ENCODE results near the gene ATG9A. TPM values are rescaled to one million over a fixed set of nuclear protein-coding genes. Genes with fewer than 3 reads are reported as not detected.

The ATG9A gene
- total and polyA plus RNA-seq, 2 of the 8 experiments (the other 6 are each of a cell fraction or from before 2014, with no cell fraction given) = 43.6 to 66.8 TPM

DNA sequence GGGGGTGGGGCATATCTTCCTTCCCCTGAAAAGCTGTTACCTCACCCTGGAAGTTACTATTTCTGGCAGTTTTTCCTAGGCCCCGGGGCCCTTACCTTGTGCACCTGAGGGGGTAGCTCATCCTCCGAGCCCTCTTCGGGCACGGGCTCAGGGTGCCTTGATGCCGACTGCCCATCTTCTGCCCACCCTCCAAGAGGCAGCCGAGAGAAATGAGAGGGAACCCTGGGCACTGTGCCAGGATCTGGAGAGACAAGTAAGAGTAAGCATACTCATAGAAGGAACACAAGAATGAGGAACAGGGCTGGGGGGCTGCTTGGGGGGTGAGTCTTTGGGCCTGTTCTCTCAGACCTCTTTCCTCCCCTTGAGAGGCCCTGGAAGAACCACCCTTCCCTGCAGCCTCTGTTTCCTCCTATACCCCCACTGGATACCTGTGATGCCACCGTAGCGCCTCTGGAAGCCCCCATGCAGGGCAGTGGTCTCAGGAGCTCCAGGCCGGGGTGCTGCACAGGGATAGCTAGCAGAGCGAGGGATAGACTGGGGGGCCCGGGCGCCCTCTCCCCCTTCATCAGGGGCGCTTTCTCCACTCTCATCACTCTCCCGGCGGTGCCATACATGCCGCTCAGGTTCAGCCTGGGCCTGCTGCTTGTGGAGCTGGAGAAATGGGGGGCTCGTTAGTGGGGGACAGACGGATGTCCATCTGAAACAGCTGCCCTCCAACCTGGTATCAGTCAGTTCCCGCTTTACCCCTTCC lies 8.6 kb downstream of the ATG9A start (continued):
- TF ChIP-seq, protein P1, sequence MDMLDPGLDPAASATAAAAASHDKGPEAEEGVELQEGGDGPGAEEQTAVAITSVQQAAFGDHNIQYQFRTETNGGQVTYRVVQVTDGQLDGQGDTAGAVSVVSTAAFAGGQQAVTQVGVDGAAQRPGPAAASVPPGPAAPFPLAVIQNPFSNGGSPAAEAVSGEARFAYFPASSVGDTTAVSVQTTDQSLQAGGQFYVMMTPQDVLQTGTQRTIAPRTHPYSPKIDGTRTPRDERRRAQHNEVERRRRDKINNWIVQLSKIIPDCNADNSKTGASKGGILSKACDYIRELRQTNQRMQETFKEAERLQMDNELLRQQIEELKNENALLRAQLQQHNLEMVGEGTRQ (IDR thresholded peaks at IDR 0.05; ENCODE audit: low read length) = no peak
- TF ChIP-seq ASH2L (IDR thresholded peaks at IDR 0.05; ENCODE audit: low read length) = no peak
- TF ChIP-seq TAF1 (IDR thresholded peaks at IDR 0.05; ENCODE audit: low read depth, low read length) = no peak
- TF ChIP-seq SP2 (IDR thresholded peaks at IDR 0.05; ENCODE audit: low read length) = no peak
- TF ChIP-seq KDM4A (IDR thresholded peaks at IDR 0.05; ENCODE audit: low read depth, low read length, severe bottlenecking) = no peak
- TF ChIP-seq RBBP5 (IDR thresholded peaks at IDR 0.05; ENCODE audit: borderline replicate concordance, low read depth, low read length) = no peak
- no peak for TF ChIP-seq EZH2 (IDR thresholded peaks at IDR 0.05; ENCODE audit: low read depth, low read length, severe bottlenecking)
- TF ChIP-seq, protein P2, sequence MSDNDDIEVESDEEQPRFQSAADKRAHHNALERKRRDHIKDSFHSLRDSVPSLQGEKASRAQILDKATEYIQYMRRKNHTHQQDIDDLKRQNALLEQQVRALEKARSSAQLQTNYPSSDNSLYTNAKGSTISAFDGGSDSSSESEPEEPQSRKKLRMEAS (IDR thresholded peaks at IDR 0.05) = no peak
- no peak for TF ChIP-seq ATF3 (IDR thresholded peaks at IDR 0.05; ENCODE audit: insufficient read depth, low read depth, low read length)
- no peak for TF ChIP-seq NRF1 (IDR thresholded peaks at IDR 0.05; ENCODE audit: low read depth, low read length)
- no peak for TF ChIP-seq SP1 (IDR thresholded peaks at IDR 0.05; ENCODE audit: low read depth, low read length)
- TF ChIP-seq SP4 (IDR thresholded peaks at IDR 0.05; ENCODE audit: low read length) = no peak
